Measurements from ENCODE around the gene SLC12A1. TPM values are rescaled to one million over a fixed set of nuclear protein-coding genes. Genes with fewer than 3 reads are reported as not detected.

SLC12A1 gene
- total RNA-seq, 1 experiment from 2014 or later: 0.15 TPM

DNA sequence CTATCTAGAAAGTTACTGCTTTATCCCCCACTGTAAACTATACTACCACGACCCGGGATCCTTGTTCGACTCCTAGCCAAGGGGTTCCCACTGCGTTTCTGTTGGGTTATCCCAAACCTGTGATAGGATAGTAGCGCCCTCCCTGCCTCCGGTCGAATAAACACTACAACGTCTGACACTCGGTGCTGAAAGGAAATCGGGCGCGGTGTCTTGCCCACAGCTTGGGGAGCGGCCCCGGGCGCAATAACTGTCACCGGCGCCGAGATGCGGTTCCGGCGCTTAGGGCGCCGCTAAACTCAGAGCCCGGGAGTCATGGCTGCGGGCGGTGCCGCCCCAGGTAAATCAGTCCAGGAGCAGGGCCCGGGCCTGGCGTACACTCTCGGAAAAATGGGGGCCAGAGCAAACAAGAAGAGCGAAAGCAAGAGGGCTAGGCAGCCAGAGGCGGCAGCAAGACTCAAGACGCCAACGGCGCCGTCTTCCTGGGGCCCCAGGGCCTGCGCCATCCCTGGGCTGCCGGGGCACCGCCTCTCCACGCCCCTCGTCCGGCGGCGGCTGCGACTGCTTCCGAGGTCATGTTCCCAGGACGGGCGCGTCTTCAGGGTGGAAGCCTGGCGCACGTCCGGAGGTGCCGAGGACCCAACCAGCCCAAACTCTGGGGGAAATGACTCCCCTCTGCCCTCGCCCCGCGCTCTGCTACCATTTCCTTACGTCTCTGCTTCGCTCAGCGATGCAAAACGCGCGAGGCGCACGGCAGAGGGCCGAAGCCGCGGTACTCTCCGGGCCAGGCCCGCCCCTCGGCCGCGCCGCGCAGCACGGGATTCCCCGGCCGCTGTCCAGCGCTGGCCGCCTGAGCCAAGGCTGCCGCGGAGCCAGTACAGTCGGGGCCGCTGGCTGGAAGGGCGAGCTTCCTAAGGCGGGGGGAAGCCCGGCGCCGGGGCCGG, 125.0 kb downstream of the SLC12A1 start, which contains the start of gene DUT:
Gene DUT (plus strand): TSS at position 575 of the 941 bp plus-strand sequence. CDS start 87 bp downstream, at position 662.
- Mint-ChIP-seq H3K36me3 (peaks cover 14% of the 10 kb centered on the region), H3K4me3 (peak within 1 kb of the TSS; percentile 97), H3K4me1 (peaks cover 46% of the 10 kb centered on the region), H3K27ac (peak within 1 kb of the TSS; percentile 89), H3K9me3 (no peaks in the 10 kb centered on the region), H3K27me3 (ENCODE audit: low read depth) (no peaks in the 10 kb centered on the region)
- peak; percentile 81 for DNase-seq (ENCODE audit: low spot score)
- ChIA-PET POLR2A (interaction anchor here (0.6 to 1.3 kb wide), 5 partner anchors 106 to 1118 kb away, joined by 3 to 6 read pairs (median 4); partner anchors contain the start of gene FBN1), CTCF (interaction anchor here (1.0 to 3.8 kb wide), 4 partner anchors 27 to 45 kb away, joined by 3 to 18 read pairs (median 5); no protein-coding TSS in a partner anchor)
- ATAC-seq: peak; percentile 80
- TF ChIP-seq TEAD4 (CRISPR knock-in tag; IDR thresholded peaks at IDR 0.05) (peak; percentile 47; the same call in 1 of the 2 replicates), ZBTB21 (CRISPR knock-in tag; IDR thresholded peaks at IDR 0.05; ENCODE audit: borderline replicate concordance) (0 out of 2 replicates have a peak, but pooled peaks have one; percentile 57), FOXJ3 (CRISPR knock-in tag; IDR thresholded peaks at IDR 0.05; ENCODE audit: borderline replicate concordance) (no peak), FOXK1 (CRISPR knock-in tag; IDR thresholded peaks at IDR 0.05) (no peak; the same call in 1 of the 2 replicates), GABPB1 (CRISPR knock-in tag; IDR thresholded peaks at IDR 0.05) (0 out of 2 replicates have a peak, but pooled peaks have one; percentile 38), ZNF138 (CRISPR knock-in tag; conservative IDR thresholded peaks at IDR 0.05) (0 out of 2 replicates have a peak, but pooled peaks have one; percentile 35), SMAD3 (CRISPR knock-in tag; IDR thresholded peaks at IDR 0.05; ENCODE audit: borderline replicate concordance) (peak; percentile 55), TEAD1 (CRISPR knock-in tag; IDR thresholded peaks at IDR 0.05) (peak; percentile 29)
- TF ChIP-seq, protein P1, sequence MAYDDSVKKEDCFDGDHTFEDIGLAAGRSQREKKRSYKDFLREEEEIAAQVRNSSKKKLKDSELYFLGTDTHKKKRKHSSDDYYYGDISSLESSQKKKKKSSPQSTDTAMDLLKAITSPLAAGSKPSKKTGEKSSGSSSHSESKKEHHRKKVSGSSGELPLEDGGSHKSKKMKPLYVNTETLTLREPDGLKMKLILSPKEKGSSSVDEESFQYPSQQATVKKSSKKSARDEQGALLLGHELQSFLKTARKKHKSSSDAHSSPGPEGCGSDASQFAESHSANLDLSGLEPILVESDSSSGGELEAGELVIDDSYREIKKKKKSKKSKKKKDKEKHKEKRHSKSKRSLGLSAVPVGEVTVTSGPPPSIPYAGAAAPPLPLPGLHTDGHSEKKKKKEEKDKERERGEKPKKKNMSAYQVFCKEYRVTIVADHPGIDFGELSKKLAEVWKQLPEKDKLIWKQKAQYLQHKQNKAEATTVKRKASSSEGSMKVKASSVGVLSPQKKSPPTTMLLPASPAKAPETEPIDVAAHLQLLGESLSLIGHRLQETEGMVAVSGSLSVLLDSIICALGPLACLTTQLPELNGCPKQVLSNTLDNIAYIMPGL (CRISPR knock-in tag; IDR thresholded peaks at IDR 0.05): peak; percentile 71; the same call in 1 of the 2 replicates
- TF ChIP-seq, protein P2, sequence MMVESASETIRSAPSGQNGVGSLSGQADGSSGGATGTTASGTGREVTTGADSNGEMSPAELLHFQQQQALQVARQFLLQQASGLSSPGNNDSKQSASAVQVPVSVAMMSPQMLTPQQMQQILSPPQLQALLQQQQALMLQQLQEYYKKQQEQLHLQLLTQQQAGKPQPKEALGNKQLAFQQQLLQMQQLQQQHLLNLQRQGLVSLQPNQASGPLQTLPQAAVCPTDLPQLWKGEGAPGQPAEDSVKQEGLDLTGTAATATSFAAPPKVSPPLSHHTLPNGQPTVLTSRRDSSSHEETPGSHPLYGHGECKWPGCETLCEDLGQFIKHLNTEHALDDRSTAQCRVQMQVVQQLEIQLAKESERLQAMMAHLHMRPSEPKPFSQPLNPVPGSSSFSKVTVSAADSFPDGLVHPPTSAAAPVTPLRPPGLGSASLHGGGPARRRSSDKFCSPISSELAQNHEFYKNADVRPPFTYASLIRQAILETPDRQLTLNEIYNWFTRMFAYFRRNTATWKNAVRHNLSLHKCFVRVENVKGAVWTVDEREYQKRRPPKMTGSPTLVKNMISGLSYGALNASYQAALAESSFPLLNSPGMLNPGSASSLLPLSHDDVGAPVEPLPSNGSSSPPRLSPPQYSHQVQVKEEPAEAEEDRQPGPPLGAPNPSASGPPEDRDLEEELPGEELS (CRISPR knock-in tag; IDR thresholded peaks at IDR 0.05): peak; percentile 30; the same call in 1 of the 2 replicates
- TF ChIP-seq, protein P3, sequence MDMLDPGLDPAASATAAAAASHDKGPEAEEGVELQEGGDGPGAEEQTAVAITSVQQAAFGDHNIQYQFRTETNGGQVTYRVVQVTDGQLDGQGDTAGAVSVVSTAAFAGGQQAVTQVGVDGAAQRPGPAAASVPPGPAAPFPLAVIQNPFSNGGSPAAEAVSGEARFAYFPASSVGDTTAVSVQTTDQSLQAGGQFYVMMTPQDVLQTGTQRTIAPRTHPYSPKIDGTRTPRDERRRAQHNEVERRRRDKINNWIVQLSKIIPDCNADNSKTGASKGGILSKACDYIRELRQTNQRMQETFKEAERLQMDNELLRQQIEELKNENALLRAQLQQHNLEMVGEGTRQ (CRISPR knock-in tag; IDR thresholded peaks at IDR 0.05): peak; percentile 24; the same call in 1 of the 2 replicates
- TF ChIP-seq, protein P4, sequence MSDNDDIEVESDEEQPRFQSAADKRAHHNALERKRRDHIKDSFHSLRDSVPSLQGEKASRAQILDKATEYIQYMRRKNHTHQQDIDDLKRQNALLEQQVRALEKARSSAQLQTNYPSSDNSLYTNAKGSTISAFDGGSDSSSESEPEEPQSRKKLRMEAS (CRISPR knock-in tag; IDR thresholded peaks at IDR 0.05): peak; percentile 72
- TF ChIP-seq, protein P5, sequence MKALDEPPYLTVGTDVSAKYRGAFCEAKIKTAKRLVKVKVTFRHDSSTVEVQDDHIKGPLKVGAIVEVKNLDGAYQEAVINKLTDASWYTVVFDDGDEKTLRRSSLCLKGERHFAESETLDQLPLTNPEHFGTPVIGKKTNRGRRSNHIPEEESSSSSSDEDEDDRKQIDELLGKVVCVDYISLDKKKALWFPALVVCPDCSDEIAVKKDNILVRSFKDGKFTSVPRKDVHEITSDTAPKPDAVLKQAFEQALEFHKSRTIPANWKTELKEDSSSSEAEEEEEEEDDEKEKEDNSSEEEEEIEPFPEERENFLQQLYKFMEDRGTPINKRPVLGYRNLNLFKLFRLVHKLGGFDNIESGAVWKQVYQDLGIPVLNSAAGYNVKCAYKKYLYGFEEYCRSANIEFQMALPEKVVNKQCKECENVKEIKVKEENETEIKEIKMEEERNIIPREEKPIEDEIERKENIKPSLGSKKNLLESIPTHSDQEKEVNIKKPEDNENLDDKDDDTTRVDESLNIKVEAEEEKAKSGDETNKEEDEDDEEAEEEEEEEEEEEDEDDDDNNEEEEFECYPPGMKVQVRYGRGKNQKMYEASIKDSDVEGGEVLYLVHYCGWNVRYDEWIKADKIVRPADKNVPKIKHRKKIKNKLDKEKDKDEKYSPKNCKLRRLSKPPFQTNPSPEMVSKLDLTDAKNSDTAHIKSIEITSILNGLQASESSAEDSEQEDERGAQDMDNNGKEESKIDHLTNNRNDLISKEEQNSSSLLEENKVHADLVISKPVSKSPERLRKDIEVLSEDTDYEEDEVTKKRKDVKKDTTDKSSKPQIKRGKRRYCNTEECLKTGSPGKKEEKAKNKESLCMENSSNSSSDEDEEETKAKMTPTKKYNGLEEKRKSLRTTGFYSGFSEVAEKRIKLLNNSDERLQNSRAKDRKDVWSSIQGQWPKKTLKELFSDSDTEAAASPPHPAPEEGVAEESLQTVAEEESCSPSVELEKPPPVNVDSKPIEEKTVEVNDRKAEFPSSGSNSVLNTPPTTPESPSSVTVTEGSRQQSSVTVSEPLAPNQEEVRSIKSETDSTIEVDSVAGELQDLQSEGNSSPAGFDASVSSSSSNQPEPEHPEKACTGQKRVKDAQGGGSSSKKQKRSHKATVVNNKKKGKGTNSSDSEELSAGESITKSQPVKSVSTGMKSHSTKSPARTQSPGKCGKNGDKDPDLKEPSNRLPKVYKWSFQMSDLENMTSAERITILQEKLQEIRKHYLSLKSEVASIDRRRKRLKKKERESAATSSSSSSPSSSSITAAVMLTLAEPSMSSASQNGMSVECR (CRISPR knock-in tag; IDR thresholded peaks at IDR 0.05; ENCODE audit: borderline replicate concordance): peak; percentile 45; the same call in 1 of the 2 replicates
- TF ChIP-seq, protein P6, sequence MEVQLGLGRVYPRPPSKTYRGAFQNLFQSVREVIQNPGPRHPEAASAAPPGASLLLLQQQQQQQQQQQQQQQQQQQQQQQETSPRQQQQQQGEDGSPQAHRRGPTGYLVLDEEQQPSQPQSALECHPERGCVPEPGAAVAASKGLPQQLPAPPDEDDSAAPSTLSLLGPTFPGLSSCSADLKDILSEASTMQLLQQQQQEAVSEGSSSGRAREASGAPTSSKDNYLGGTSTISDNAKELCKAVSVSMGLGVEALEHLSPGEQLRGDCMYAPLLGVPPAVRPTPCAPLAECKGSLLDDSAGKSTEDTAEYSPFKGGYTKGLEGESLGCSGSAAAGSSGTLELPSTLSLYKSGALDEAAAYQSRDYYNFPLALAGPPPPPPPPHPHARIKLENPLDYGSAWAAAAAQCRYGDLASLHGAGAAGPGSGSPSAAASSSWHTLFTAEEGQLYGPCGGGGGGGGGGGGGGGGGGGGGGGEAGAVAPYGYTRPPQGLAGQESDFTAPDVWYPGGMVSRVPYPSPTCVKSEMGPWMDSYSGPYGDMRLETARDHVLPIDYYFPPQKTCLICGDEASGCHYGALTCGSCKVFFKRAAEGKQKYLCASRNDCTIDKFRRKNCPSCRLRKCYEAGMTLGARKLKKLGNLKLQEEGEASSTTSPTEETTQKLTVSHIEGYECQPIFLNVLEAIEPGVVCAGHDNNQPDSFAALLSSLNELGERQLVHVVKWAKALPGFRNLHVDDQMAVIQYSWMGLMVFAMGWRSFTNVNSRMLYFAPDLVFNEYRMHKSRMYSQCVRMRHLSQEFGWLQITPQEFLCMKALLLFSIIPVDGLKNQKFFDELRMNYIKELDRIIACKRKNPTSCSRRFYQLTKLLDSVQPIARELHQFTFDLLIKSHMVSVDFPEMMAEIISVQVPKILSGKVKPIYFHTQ (CRISPR knock-in tag; IDR thresholded peaks at IDR 0.05): no peak
- TF ChIP-seq, protein P7, sequence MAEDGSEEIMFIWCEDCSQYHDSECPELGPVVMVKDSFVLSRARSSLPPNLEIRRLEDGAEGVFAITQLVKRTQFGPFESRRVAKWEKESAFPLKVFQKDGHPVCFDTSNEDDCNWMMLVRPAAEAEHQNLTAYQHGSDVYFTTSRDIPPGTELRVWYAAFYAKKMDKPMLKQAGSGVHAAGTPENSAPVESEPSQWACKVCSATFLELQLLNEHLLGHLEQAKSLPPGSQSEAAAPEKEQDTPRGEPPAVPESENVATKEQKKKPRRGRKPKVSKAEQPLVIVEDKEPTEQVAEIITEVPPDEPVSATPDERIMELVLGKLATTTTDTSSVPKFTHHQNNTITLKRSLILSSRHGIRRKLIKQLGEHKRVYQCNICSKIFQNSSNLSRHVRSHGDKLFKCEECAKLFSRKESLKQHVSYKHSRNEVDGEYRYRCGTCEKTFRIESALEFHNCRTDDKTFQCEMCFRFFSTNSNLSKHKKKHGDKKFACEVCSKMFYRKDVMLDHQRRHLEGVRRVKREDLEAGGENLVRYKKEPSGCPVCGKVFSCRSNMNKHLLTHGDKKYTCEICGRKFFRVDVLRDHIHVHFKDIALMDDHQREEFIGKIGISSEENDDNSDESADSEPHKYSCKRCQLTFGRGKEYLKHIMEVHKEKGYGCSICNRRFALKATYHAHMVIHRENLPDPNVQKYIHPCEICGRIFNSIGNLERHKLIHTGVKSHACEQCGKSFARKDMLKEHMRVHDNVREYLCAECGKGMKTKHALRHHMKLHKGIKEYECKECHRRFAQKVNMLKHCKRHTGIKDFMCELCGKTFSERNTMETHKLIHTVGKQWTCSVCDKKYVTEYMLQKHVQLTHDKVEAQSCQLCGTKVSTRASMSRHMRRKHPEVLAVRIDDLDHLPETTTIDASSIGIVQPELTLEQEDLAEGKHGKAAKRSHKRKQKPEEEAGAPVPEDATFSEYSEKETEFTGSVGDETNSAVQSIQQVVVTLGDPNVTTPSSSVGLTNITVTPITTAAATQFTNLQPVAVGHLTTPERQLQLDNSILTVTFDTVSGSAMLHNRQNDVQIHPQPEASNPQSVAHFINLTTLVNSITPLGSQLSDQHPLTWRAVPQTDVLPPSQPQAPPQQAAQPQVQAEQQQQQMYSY (CRISPR knock-in tag; IDR thresholded peaks at IDR 0.05): 0 out of 2 replicates have a peak, but pooled peaks have one; percentile 34
- TF ChIP-seq, protein P8, sequence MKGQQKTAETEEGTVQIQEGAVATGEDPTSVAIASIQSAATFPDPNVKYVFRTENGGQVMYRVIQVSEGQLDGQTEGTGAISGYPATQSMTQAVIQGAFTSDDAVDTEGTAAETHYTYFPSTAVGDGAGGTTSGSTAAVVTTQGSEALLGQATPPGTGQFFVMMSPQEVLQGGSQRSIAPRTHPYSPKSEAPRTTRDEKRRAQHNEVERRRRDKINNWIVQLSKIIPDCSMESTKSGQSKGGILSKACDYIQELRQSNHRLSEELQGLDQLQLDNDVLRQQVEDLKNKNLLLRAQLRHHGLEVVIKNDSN (CRISPR knock-in tag; IDR thresholded peaks at IDR 0.05): peak; percentile 26; the same call in 1 of the 2 replicates

Data from WTC11 (cell line).